ENCODE results near the gene RNASE13.
"Not testable (repeated sequence)": the region's sequence is repeated elsewhere in the genome, so short reads cannot be mapped to it uniquely, and the experiment has no call there.

The RNASE13 gene

DNA sequence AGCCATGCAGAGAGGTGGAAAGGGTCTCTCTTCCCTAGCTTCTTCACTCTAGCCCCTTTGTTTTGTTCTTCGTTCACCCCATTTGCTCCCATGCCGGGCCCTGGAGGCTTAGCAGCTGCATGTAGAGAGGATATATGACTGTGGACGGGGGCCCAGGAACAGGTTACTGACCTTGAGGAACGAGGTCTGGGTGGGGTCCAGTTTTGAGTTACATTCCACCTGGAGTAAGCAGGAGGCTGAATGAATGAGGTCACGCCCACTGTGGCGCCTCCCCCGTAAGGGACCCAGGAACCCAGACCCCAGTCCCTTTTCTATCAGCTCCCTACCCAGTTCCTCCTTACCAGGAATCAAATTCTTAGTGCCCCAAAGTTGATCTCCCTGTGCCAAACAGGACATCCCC is 16.3 kb downstream of the RNASE13 start:
- Histone ChIP-seq H3K9me3 (ENCODE audit: control insufficient read depth, insufficient read depth, low read depth, low read length) (no peaks in the 10 kb centered on the region), H3K4me1 (ENCODE audit: control insufficient read depth, insufficient read depth, low read length) (peaks cover 9% of the 10 kb centered on the region), H3K36me3 (ENCODE audit: control insufficient read depth, insufficient read depth, low read length) (peaks cover 6% of the 10 kb centered on the region), H3K4me3 (ENCODE audit: low read depth, low read length) (no peak overlapping the region), H3K27me3 (ENCODE audit: control insufficient read depth, insufficient read depth, low read length) (peaks cover 17% of the 10 kb centered on the region), H3K9ac (ENCODE audit: low read length) (no peak overlapping the region), H3K27ac (ENCODE audit: low read depth, low read length) (no peak overlapping the region)

- peaks cover 11% of the 10 kb centered on the region for H3K27me3 ChIP-seq (ENCODE audit: control insufficient read depth, insufficient read depth, low read length)
- H3K4me1 ChIP-seq (ENCODE audit: control insufficient read depth, insufficient read depth, low read length): peaks cover 4% of the 10 kb centered on the region
Measured at GRCh38 chr14:21017528-21018245, 16.9 kb downstream of the RNASE13 start.

DNA sequence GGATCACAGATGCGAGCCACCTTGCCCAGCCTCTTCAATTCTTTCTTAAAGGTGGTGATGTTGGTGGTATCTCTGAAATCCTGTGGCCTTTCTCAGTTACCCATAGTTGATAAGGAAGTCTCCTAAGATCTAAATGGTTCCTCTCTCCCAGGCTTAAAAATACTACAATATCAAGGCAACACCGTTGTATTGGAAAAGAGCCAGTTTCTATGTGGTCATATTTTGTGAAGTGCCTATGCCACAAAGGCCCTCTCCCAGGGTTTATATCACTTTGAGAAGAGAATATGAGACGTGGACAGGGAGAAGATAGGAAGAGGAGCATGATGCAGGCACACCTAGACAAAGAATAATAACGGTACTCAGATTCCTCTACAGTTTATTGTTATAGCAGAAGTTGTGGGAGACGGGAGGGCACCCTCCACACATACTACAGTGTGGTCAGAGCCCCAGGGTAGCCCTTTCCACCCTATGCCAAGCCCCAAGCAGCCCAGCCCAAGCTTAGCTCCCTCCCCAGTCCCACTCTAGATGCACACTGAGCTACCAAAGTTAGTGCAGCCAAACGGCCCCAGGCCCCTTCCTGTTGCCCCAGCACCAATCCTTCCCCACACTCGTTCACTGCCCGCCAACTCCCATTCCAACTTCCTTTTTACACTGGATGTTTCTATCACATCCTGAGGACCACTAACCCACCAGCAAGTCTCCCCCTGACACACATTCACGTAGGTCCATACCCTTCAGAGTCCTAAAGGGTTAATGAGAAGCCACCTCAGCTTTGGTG is 18.0 kb downstream of the RNASE13 start:
- Histone ChIP-seq H3K27me3 (ENCODE audit: control insufficient read depth, insufficient read depth, low read length) (peaks cover under 1% of the 10 kb centered on the region; the same call in 1 of the 2 replicates), H3K4me3 (ENCODE audit: low read depth, low read length) (no peak overlapping the region), H3K27ac (ENCODE audit: low read depth, low read length) (no peak overlapping the region), H3K9me3 (ENCODE audit: control insufficient read depth, insufficient read depth, low read depth, low read length) (no peaks in the 10 kb centered on the region), H3K36me3 (ENCODE audit: control insufficient read depth, insufficient read depth, low read length) (peaks cover 6% of the 10 kb centered on the region), H3K9ac (ENCODE audit: low read length) (no peak overlapping the region), H3K4me1 (ENCODE audit: control insufficient read depth, insufficient read depth, low read length) (peaks cover 4% of the 10 kb centered on the region)

More at GRCh38 chr14:21017528-21018245, 16.9 kb downstream of the RNASE13 start:
- Histone ChIP-seq H3K9me3 (ENCODE audit: control insufficient read depth, insufficient read depth, low read depth, low read length) (no peaks in the 10 kb centered on the region), H3K27ac (ENCODE audit: low read depth, low read length) (no peak overlapping the region), H3K9ac (ENCODE audit: low read length) (no peak overlapping the region), H3K4me3 (ENCODE audit: low read depth, low read length) (no peak overlapping the region), H3K36me3 (ENCODE audit: control insufficient read depth, insufficient read depth, low read length) (peaks cover 6% of the 10 kb centered on the region)

DNA sequence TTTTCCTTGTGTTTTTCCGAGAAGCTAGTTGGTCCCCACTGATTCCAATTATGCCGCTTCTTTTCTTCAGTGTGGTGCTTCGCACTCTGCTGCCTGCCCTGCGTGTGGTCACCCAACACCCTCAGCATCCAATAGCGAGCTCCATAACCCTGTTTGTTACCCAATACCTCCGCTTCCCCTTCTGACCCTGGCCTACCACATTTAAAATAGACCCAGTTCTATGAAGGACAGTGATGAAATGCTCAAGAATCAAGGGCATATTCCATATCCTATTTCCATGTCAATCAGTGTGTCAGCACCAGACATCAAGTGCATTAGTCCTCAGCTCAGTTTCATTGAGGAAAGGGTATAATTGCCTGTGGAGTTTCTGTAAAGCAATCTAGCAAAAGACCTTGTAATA is 19.3 kb downstream of the RNASE13 start:
- Histone ChIP-seq H3K9ac (ENCODE audit: low read length) (no peak overlapping the region), H3K27ac (ENCODE audit: low read depth, low read length) (no peak overlapping the region), H3K27me3 (ENCODE audit: control insufficient read depth, insufficient read depth, low read length) (no peaks in the 10 kb centered on the region), H3K4me1 (ENCODE audit: control insufficient read depth, insufficient read depth, low read length) (peaks cover 4% of the 10 kb centered on the region), H3K36me3 (ENCODE audit: control insufficient read depth, insufficient read depth, low read length) (peaks cover 6% of the 10 kb centered on the region), H3K4me3 (ENCODE audit: low read depth, low read length) (no peak overlapping the region), H3K9me3 (ENCODE audit: control insufficient read depth, insufficient read depth, low read depth, low read length) (no peaks in the 10 kb centered on the region)

DNA sequence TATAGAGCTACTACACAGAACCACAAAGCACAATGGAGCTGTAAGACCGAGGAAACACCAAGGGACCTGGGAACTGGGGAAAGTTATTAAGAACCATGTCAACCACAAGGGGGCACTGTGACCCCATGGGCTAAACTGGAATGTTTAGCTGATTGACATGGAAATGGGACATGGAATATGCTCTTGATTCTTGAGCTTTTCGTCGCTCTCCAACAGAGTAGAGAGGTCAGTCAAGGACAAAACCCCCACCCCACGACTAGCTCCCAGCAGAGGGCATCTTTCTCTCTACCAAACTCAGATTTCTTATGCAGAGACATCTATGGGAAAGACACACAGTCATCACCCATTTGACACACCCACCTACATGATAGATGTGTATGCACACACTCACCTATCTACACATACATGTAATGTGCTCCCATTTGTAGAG is 19.8 kb downstream of the RNASE13 start:
- no peak overlapping the region for H3K9ac ChIP-seq (ENCODE audit: low read length)

GRCh38 chr14:21011136-21011535 is 23.5 kb downstream of the RNASE13 start:
- no peak overlapping the region for H3K4me3 ChIP-seq (ENCODE audit: low read depth, low read length)

More for the DNA sequence above, 19.8 kb downstream of the RNASE13 start:
- H3K4me3 ChIP-seq (ENCODE audit: low read depth, low read length): no peak overlapping the region
- H3K4me1 ChIP-seq (ENCODE audit: control insufficient read depth, insufficient read depth, low read length): peaks cover 4% of the 10 kb centered on the region
- H3K9me3 ChIP-seq (ENCODE audit: control insufficient read depth, insufficient read depth, low read depth, low read length): no peaks in the 10 kb centered on the region
- H3K36me3 ChIP-seq (ENCODE audit: control insufficient read depth, insufficient read depth, low read length): peaks cover 6% of the 10 kb centered on the region
- no peak overlapping the region for H3K27ac ChIP-seq (ENCODE audit: low read depth, low read length)
- H3K27me3 ChIP-seq (ENCODE audit: control insufficient read depth, insufficient read depth, low read length): no peaks in the 10 kb centered on the region

GRCh38 chr14:21009721-21010120 is 24.9 kb downstream of the RNASE13 start:
- H3K27me3 ChIP-seq (ENCODE audit: control insufficient read depth, insufficient read depth, low read length); H3K9ac ChIP-seq (ENCODE audit: low read length); H3K4me1 ChIP-seq (ENCODE audit: control insufficient read depth, insufficient read depth, low read length); H3K4me3 ChIP-seq (ENCODE audit: low read depth, low read length); H3K36me3 ChIP-seq (ENCODE audit: control insufficient read depth, insufficient read depth, low read length); H3K9me3 ChIP-seq (ENCODE audit: control insufficient read depth, insufficient read depth, low read depth, low read length); H3K27ac ChIP-seq (ENCODE audit: low read depth, low read length): not testable (repeated sequence)

More at GRCh38 chr14:21011136-21011535, 23.5 kb downstream of the RNASE13 start:
- Histone ChIP-seq H3K27me3 (ENCODE audit: control insufficient read depth, insufficient read depth, low read length) (no peaks in the 10 kb centered on the region), H3K36me3 (ENCODE audit: control insufficient read depth, insufficient read depth, low read length) (no peaks in the 10 kb centered on the region), H3K4me1 (ENCODE audit: control insufficient read depth, insufficient read depth, low read length) (peaks cover 4% of the 10 kb centered on the region), H3K9ac (ENCODE audit: low read length) (no peak overlapping the region), H3K27ac (ENCODE audit: low read depth, low read length) (no peak overlapping the region), H3K9me3 (ENCODE audit: control insufficient read depth, insufficient read depth, low read depth, low read length) (no peaks in the 10 kb centered on the region)

DNA sequence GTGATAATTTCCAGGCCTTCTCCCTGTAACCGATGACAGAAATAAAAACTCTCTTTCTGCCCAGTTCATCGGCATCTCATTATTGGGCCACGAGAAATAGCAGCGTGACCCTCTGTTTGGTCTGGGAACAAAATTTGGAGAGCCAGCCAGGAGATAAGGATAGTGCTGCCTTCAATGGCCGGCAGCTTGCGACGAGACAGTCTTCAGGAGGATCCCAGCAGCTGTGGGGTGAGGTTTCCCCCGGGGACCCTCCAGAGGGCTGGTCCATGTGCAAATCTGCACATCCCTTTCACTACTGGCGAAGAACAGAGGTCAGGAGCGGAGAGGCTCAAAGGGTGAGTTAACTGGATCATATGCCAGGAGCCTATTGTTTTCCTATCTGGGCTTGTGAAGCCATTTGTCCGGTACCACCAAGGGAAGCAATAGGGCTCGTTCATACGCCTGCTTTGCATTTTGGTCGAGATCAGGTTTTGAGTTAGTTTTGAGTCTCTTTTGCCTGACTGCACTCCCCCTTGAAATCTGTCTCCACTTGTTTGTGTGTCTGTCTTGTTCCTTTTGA is 30.7 kb downstream of the RNASE13 start:
- peaks cover 13% of the 10 kb centered on the region for H3K4me1 ChIP-seq (ENCODE audit: control insufficient read depth, insufficient read depth, low read length)
- no peaks in the 10 kb centered on the region for H3K36me3 ChIP-seq (ENCODE audit: control insufficient read depth, insufficient read depth, low read length)
- H3K27ac ChIP-seq (ENCODE audit: low read depth, low read length): no peak overlapping the region
- no peak overlapping the region for H3K9ac ChIP-seq (ENCODE audit: low read length)
- no peaks in the 10 kb centered on the region for H3K27me3 ChIP-seq (ENCODE audit: control insufficient read depth, insufficient read depth, low read length)
- H3K9me3 ChIP-seq (ENCODE audit: control insufficient read depth, insufficient read depth, low read depth, low read length): no peaks in the 10 kb centered on the region
- H3K4me3 ChIP-seq (ENCODE audit: low read depth, low read length): no peak overlapping the region

DNA sequence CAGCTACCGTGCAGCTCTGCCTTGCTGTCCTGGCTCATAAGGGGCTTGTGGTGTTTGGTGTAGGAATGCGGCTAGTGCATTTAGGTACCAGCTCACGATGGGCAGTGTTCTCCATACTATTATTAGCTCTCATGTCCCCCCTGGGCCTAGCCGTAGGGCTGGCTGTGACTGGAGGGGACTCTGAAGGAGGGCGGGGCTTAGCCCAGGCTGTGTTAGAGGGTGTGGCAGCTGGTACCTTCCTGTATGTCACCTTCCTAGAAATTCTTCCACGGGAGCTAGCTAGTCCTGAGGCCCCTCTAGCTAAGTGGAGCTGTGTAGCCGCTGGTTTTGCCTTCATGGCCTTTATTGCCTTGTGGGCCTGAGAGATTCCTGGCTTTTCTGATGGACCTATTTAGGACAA is 33.4 kb downstream of the RNASE13 start:
- no peak overlapping the region for H3K4me3 ChIP-seq (ENCODE audit: low read depth, low read length)
- H3K27ac ChIP-seq (ENCODE audit: low read depth, low read length): no peak overlapping the region
- no peaks in the 10 kb centered on the region for H3K9me3 ChIP-seq (ENCODE audit: control insufficient read depth, insufficient read depth, low read depth, low read length)
- H3K9ac ChIP-seq (ENCODE audit: low read length): no peak overlapping the region
- peaks cover 11% of the 10 kb centered on the region for H3K36me3 ChIP-seq (ENCODE audit: control insufficient read depth, insufficient read depth, low read length)
- H3K4me1 ChIP-seq (ENCODE audit: control insufficient read depth, insufficient read depth, low read length): peaks cover 22% of the 10 kb centered on the region
- H3K27me3 ChIP-seq (ENCODE audit: control insufficient read depth, insufficient read depth, low read length): no peaks in the 10 kb centered on the region

DNA sequence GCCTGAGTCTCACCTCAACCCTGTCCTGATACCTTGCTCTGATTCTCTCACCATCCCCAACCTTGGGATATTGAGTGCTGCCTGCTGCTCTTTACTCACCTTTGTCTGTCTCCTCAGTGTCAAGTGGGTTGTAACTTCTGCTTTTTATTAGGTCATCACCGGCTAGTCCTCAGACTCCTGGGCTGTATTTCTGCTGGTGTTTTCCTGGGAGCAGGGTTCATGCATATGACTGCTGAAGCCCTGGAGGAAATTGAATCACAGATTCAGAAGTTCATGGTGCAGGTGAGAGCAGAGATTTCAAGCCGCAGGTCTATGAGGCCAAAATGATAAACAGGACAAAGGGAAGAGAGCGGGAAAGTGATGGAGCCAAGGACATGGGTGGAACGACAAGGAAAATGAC is 35.0 kb downstream of the RNASE13 start:
- Histone ChIP-seq H3K9me3 (ENCODE audit: control insufficient read depth, insufficient read depth, low read depth, low read length) (no peaks in the 10 kb centered on the region), H3K27ac (ENCODE audit: low read depth, low read length) (no peak overlapping the region), H3K27me3 (ENCODE audit: control insufficient read depth, insufficient read depth, low read length) (no peaks in the 10 kb centered on the region), H3K4me1 (ENCODE audit: control insufficient read depth, insufficient read depth, low read length) (peaks cover 22% of the 10 kb centered on the region), H3K4me3 (ENCODE audit: low read depth, low read length) (no peak overlapping the region; the same call in 1 of the 2 replicates), H3K9ac (ENCODE audit: low read length) (no peak overlapping the region), H3K36me3 (ENCODE audit: control insufficient read depth, insufficient read depth, low read length) (peaks cover 27% of the 10 kb centered on the region)
